Measurements from ENCODE around the gene IL27RA. TPM values are rescaled to one million over a fixed set of nuclear protein-coding genes. Genes with fewer than 3 reads are reported as not detected.
A peak's percentile ranks its signal among the peaks of the same experiment; 100 is the strongest.

Gene IL27RA
- total RNA-seq, 1 experiment from 2014 or later: 6.0 TPM

GRCh38 chr19:13985771-13986347 is 45.7 kb upstream of the IL27RA start:
- TF ChIP-seq CTCF (conservative IDR thresholded peaks at IDR 0.05; ENCODE audit: low read depth, low read length) (no peak), EZH2 (IDR thresholded peaks at IDR 0.05; ENCODE audit: borderline replicate concordance, low read depth, low read length, poor library complexity, severe bottlenecking) (no peak)
- DNase-seq (ENCODE audit: low spot score): no peak
- intact Hi-C loops (cut with micrococcal nuclease; ENCODE audit: unreplicated experiment): no loop called here
- CTCF ChIA-PET: no interaction called here
- Histone ChIP-seq H3K36me3 (ENCODE audit: insufficient read depth, low read length, poor library complexity, severe bottlenecking) (no peaks in the 10 kb centered on the region), H3K4me3 (ENCODE audit: low read depth, low read length, poor library complexity, severe bottlenecking) (no peak overlapping the region), H3K9me3 (ENCODE audit: low read depth, low read length, poor library complexity, severe bottlenecking) (no peaks in the 10 kb centered on the region), H3K4me1 (ENCODE audit: insufficient read depth, low read length, poor library complexity, severe bottlenecking) (peaks cover 21% of the 10 kb centered on the region), H3K27me3 (replicated peaks; ENCODE audit: insufficient read depth, low read depth, low read length, poor library complexity) (no peaks in the 10 kb centered on the region), H3K27ac (ENCODE audit: low read depth, low read length, poor library complexity, severe bottlenecking) (peak overlapping the region; percentile 79)
- BruUV-seq (replicated peaks): no TSS peak
- POLR2A ChIA-PET (ENCODE audit: low non-redundant PET): interaction anchor here (0.6 kb wide), 1 partner anchor 1140 kb away, joined by 18 read pairs; no protein-coding TSS in a partner anchor

GRCh38 chr19:13986348-13986904 is 45.1 kb upstream of the IL27RA start:
- Histone ChIP-seq H3K4me1 (ENCODE audit: insufficient read depth, low read length, poor library complexity, severe bottlenecking) (peaks cover 21% of the 10 kb centered on the region), H3K36me3 (ENCODE audit: insufficient read depth, low read length, poor library complexity, severe bottlenecking) (no peaks in the 10 kb centered on the region), H3K4me3 (ENCODE audit: low read depth, low read length, poor library complexity, severe bottlenecking) (no peak overlapping the region), H3K27me3 (replicated peaks; ENCODE audit: insufficient read depth, low read depth, low read length, poor library complexity) (no peaks in the 10 kb centered on the region), H3K9me3 (ENCODE audit: low read depth, low read length, poor library complexity, severe bottlenecking) (no peaks in the 10 kb centered on the region), H3K27ac (ENCODE audit: low read depth, low read length, poor library complexity, severe bottlenecking) (peak overlapping the region; percentile 79)
- BruUV-seq (replicated peaks): no TSS peak
- ChIA-PET POLR2A (ENCODE audit: low non-redundant PET) (interaction anchor here (0.6 kb wide), 1 partner anchor 1141 kb away, joined by 18 read pairs; no protein-coding TSS in a partner anchor), CTCF (no interaction called here)
- DNase-seq (ENCODE audit: low spot score): peak; percentile 92
- no peak for TF ChIP-seq CTCF (conservative IDR thresholded peaks at IDR 0.05; ENCODE audit: low read depth, low read length)
- no peak for TF ChIP-seq EZH2 (IDR thresholded peaks at IDR 0.05; ENCODE audit: borderline replicate concordance, low read depth, low read length, poor library complexity, severe bottlenecking)
- intact Hi-C loops (cut with micrococcal nuclease; ENCODE audit: unreplicated experiment): no loop called here

GRCh38 chr19:13987101-13987890 is 44.3 kb upstream of the IL27RA start:
- POLR2A ChIA-PET (ENCODE audit: low non-redundant PET): no interaction called here
- Histone ChIP-seq H3K36me3 (ENCODE audit: insufficient read depth, low read length, poor library complexity, severe bottlenecking) (peaks cover 1% of the 10 kb centered on the region), H3K27me3 (replicated peaks; ENCODE audit: insufficient read depth, low read depth, low read length, poor library complexity) (no peaks in the 10 kb centered on the region), H3K27ac (ENCODE audit: low read depth, low read length, poor library complexity, severe bottlenecking) (peak overlapping the region; percentile 79), H3K4me1 (ENCODE audit: insufficient read depth, low read length, poor library complexity, severe bottlenecking) (peaks cover 21% of the 10 kb centered on the region), H3K4me3 (ENCODE audit: low read depth, low read length, poor library complexity, severe bottlenecking) (no peak overlapping the region), H3K9me3 (ENCODE audit: low read depth, low read length, poor library complexity, severe bottlenecking) (no peaks in the 10 kb centered on the region)
- no TSS peak for BruUV-seq (replicated peaks)
- no peak for TF ChIP-seq CTCF (conservative IDR thresholded peaks at IDR 0.05; ENCODE audit: low read depth, low read length)
- TF ChIP-seq EZH2 (IDR thresholded peaks at IDR 0.05; ENCODE audit: borderline replicate concordance, low read depth, low read length, poor library complexity, severe bottlenecking): no peak
- intact Hi-C loops (cut with micrococcal nuclease; ENCODE audit: unreplicated experiment): no loop called here
- no peak for DNase-seq (ENCODE audit: low spot score)
- CTCF ChIA-PET: no interaction called here

Measured in A673 (cell line).